Transverse colon (tissue), 4 donors: ENCODE data around the gene CKM. TPM values are rescaled to one million over a fixed set of nuclear protein-coding genes. Genes with fewer than 3 reads are reported as not detected.

Experiments used
- DNase-seq: peaks from one replicate; pipeline ENCODE4 v3.0.0-alpha.2; 2019
- H3K27ac ChIP-seq, 4 donors: fragments of 200-600 bp; sonication (generic); 2 replicates each; pipeline ENCODE4 v1.5.1; 2016 to 2018; ENCODE audit warnings: inconsistent platforms in 4 of 4
- H3K27me3 ChIP-seq: fragments of 200-600 bp; sonication (generic); 2 replicates; pipeline ENCODE4 v1.5.1; 2017; ENCODE audit warnings: inconsistent platforms
- H3K36me3 ChIP-seq, 4 donors: fragments of 200-600 bp; sonication (generic); 2 replicates each; pipeline ENCODE4 v1.5.1; 2017 to 2019; ENCODE audit warnings: inconsistent platforms in 4 of 4
- H3K4me1 ChIP-seq, 4 donors: fragments of 200-600 bp; sonication (generic); 2 replicates each; pipeline ENCODE4 v1.5.1; 2017 to 2020; ENCODE audit warnings: inconsistent platforms in 4 of 4
- H3K4me3 ChIP-seq, 4 donors: fragments of 200-600 bp; sonication (generic); 1 replicate in 1 of 4; 2 replicates in 3 of 4; pipeline versions ENCODE4 v1.5.1 to v1.6.1; 2017 to 2019; ENCODE audit warnings: inconsistent platforms in 4 of 4
- H3K9me3 ChIP-seq, 2 donors: fragments of 200-600 bp; sonication (generic); 2 replicates each; pipeline ENCODE4 v1.5.1; 2017 to 2019; ENCODE audit warnings: inconsistent platforms in 2 of 2
- CTCF ChIP-seq, 5 experiments: fragments of 200-600 bp in 3 of 5; fragments of 450-650 bp in 2 of 5; sonication (generic) in 3 of 5; IDR thresholded peaks; 1 replicate in 2 of 5; 2 replicates in 3 of 5; pipeline ENCODE4 v1.5.1; 2016 to 2017; ENCODE audit warnings: antibody characterized with exemption in 5 of 5, inconsistent platforms in 3 of 5, mild to moderate bottlenecking in 2 of 5, moderate library complexity in 1 of 5
- EP300 ChIP-seq: sonication (generic); formaldehyde crosslinking; IDR thresholded peaks from one replicate; pipeline ENCODE4 v1.6.1; 2017; ENCODE audit warnings: antibody characterized with exemption, low read depth
- POLR2A ChIP-seq: fragments of 450-650 bp; IDR thresholded peaks from one replicate; pipeline ENCODE4 v1.6.1; 2016; ENCODE audit warnings: antibody characterized with exemption, mild to moderate bottlenecking, moderate library complexity
- POLR2AphosphoS5 ChIP-seq, 3 donors: sonication (generic); formaldehyde crosslinking; IDR thresholded peaks; one replicate each; pipeline ENCODE4 v1.6.1; 2016; ENCODE audit warnings: antibody characterized with exemption in 3 of 3
- WGBS, 2 donors: methylation state at CpG; one replicate each; pipeline ENCODE4 v1.1.5; 2018; ENCODE audit warnings: low coverage in 1 of 2; 5-methylcytosine and 5-hydroxymethylcytosine counted together
- in situ Hi-C, 4 donors: fragments of 200-750 bp; cut with MboI; loops; one replicate each; pipeline versions ENCODE4 v1.15.0 to v1.15.1; 2017; ENCODE audit warnings: low sequenced_read_pairs in 3 of 4, low pct_ligation_motif_present in 1 of 4, low pct_unique_long_range_greater_than_20kb in 1 of 4
- intact Hi-C: fragments of 100-400 bp; cut with DNase I; formaldehyde crosslinking; loops from one replicate; pipeline ENCODE4 v1.15.1; 2023; ENCODE audit warnings: low total_unique reads
- total RNA-seq, 4 donors: library from RNA; depleted of rRNA; stranded (reverse); fragments of >200 nt; gene quantifications; one replicate each; pipeline ENCODE4 v1.1.0, GENCODE V29; 2016

Gene CKM
- total RNA-seq, 4 donors from 2014 or later: 4.0 to 32.2 (median 27.9) TPM; not detected in 1

DNA sequence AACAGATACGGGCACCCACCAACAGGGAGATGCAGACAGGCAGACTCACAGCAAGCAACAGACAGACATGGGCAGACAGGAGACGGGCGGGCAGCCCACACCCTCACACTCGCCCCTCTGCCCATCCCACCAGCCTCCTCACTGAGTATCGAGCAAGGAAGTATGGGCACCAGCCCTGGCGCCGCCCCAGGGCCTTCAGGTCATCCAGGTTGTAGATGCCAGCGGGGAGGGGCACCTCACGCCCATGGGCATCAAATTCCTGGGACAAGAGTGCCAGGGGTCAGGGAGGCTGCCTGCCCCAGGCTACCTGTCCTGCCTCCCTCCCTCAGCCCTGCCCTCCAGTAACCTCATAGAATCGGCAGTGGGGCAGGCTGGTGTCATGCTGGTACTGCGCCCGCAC, 42.0 kb upstream of the CKM start:
- Histone ChIP-seq H3K27me3 (no peaks in the 10 kb centered on the region), H3K27ac (no peak overlapping the region), H3K9me3 (no peaks in the 10 kb centered on the region), H3K4me1 (peaks cover 0 to 6% (median 4%) of the 10 kb centered on the region in 4 donors), H3K4me3 (no peak overlapping the region), H3K36me3 (no peaks in the 10 kb centered on the region)
- intact Hi-C loops: no loop called here
- DNase-seq: no peak
- in situ Hi-C loops: no loop called here
- WGBS, 2 donors: 95% methylated on average over 12 of the region's 12 CpGs; no CpG with 5 or more reads in 1 of the 2 donors
- no peak for TF ChIP-seq EP300
- TF ChIP-seq POLR2A: no peak
- no peak for TF ChIP-seq CTCF (IDR thresholded peaks at IDR 0.05)
- no peak for TF ChIP-seq POLR2AphosphoS5 (IDR thresholded peaks at IDR 0.05)

DNA sequence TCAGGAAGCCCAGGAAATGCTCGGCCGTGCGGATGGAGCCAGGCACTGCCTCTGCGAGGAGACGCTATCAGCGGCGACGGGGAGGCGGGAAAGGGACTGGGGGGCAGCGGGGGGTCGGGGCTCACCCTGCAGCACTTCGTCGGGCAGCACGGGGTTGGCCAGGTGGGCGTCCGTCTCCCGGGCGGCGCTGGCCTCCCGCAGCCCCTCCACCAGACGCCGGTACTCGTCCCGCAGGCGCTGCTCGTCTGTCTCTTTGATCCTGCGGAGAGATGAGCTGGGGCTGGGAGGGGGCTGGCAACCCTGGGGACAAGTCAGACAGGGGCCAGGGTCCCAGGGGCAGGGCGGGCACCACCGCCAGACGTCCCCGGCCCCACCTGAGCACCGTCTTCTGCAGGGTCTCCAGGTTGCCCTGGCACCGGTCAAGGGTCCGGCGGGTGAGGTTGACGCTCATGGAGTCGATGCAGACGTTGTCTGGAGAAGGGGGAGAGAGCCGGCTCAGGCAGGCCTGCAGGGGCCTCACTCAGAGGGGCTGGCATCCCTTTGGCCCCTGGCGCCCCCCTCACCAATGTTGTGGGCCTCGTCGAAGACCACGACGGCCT, 41.3 kb upstream of the CKM start:
- DNase-seq: no peak
- in situ Hi-C loops: no loop called here
- H3K36me3 ChIP-seq: no peaks in the 10 kb centered on the region
- no peak overlapping the region for H3K4me3 ChIP-seq
- intact Hi-C loops: no loop called here
- TF ChIP-seq EP300: no peak
- TF ChIP-seq POLR2A: no peak
- TF ChIP-seq POLR2AphosphoS5 (IDR thresholded peaks at IDR 0.05): no peak
- TF ChIP-seq CTCF (IDR thresholded peaks at IDR 0.05): no peak
- 95% methylated on average over 42 of the region's 44 CpGs; no CpG with 5 or more reads in 1 of the 2 donors for WGBS, 2 donors
- H3K27ac ChIP-seq: no peak overlapping the region
- no peaks in the 10 kb centered on the region for H3K27me3 ChIP-seq
- no peaks in the 10 kb centered on the region for H3K4me1 ChIP-seq
- H3K9me3 ChIP-seq: no peaks in the 10 kb centered on the region

- DNase-seq: no peak
- Histone ChIP-seq H3K36me3 (no peaks in the 10 kb centered on the region), H3K4me3 (no peak overlapping the region), H3K9me3 (no peaks in the 10 kb centered on the region), H3K27me3 (no peaks in the 10 kb centered on the region), H3K4me1 (no peaks in the 10 kb centered on the region), H3K27ac (no peak overlapping the region)
- TF ChIP-seq POLR2A (no peak), CTCF (IDR thresholded peaks at IDR 0.05) (no peak), POLR2AphosphoS5 (IDR thresholded peaks at IDR 0.05) (no peak), EP300 (no peak)
- 89 to 100% methylated on average over 2 to 16 of the region's 16 CpGs for WGBS, 2 donors
- in situ Hi-C loops (no loop called here), intact Hi-C loops (no loop called here)
These were observed 39.6 kb upstream of the CKM start for GRCh38 chr19:45362291-45362690.

GRCh38 chr19:45361608-45362007, 38.9 kb upstream of the CKM start:
- DNase-seq: no peak
- Histone ChIP-seq H3K36me3 (no peaks in the 10 kb centered on the region), H3K27me3 (no peaks in the 10 kb centered on the region), H3K4me1 (no peaks in the 10 kb centered on the region), H3K27ac (no peak overlapping the region), H3K4me3 (no peak overlapping the region), H3K9me3 (no peaks in the 10 kb centered on the region)
- no peak for TF ChIP-seq EP300
- no peak for TF ChIP-seq POLR2AphosphoS5 (IDR thresholded peaks at IDR 0.05)
- TF ChIP-seq CTCF (IDR thresholded peaks at IDR 0.05): no peak
- no peak for TF ChIP-seq POLR2A
- intact Hi-C loops (no loop called here), in situ Hi-C loops (no loop called here)
- WGBS, 2 donors: 87 to 89% methylated on average over 3 to 14 of the region's 14 CpGs
